Stimulated activated naive CD8-positive, alpha-beta T cell treated with anti-CD3 and anti-CD28 coated beads, Interleukin-15, amount 100 ng/mL, for 72 hours (primary cell): ENCODE data around the gene JAML.

ENCODE experiments used
- ATAC-seq: fragments of 150-1000 bp; cut with Tn5 transposase; 2 replicates; pipeline ENCODE4 v1.10.0; 2021; ENCODE audit warnings: mild to moderate bottlenecking, moderate library complexity
- DNase-seq, 2 donors: peaks; one replicate each; pipeline ENCODE4 v3.0.0; 2021 to 2022
- H3K27ac Mint-ChIP-seq, 2 donors: one replicate each; pipeline ENCODE4 v1.8.0; 2022; ENCODE audit warnings: mild to moderate bottlenecking in 2 of 2, mixed read lengths in 2 of 2, moderate library complexity in 2 of 2
- H3K27me3 Mint-ChIP-seq: one replicate; pipeline ENCODE4 v1.8.0; 2022; ENCODE audit warnings: mixed read lengths
- H3K4me1 Mint-ChIP-seq: one replicate; pipeline ENCODE4 v1.8.0; 2022; ENCODE audit warnings: mild to moderate bottlenecking, mixed read lengths
- H3K4me3 Mint-ChIP-seq, 2 donors: one replicate each; pipeline ENCODE4 v1.8.0; 2022; ENCODE audit warnings: mild to moderate bottlenecking in 2 of 2, mixed read lengths in 2 of 2, moderate library complexity in 1 of 2
- H3K9me3 Mint-ChIP-seq, 2 donors: one replicate each; pipeline ENCODE4 v1.8.0; 2022; ENCODE audit warnings: mixed read lengths in 2 of 2

JAML gene

GRCh38 chr11:118175031-118175992 lies 49.5 kb downstream of the JAML start:
- DNase-seq (no peak), ATAC-seq (no peak)
- H3K4me3 Mint-ChIP-seq: no peak overlapping the region
- no peak overlapping the region for H3K27ac Mint-ChIP-seq
- H3K4me1 Mint-ChIP-seq: peaks cover 6% of the 10 kb centered on the region
- H3K27me3 Mint-ChIP-seq: peaks cover 34% of the 10 kb centered on the region
- no peaks in the 10 kb centered on the region for H3K9me3 Mint-ChIP-seq

- ATAC-seq (no peak), DNase-seq (no peak)
- H3K27me3 Mint-ChIP-seq: peaks cover 31% of the 10 kb centered on the region
- H3K4me1 Mint-ChIP-seq: no peaks in the 10 kb centered on the region
- no peak overlapping the region for H3K4me3 Mint-ChIP-seq
- no peaks in the 10 kb centered on the region for H3K9me3 Mint-ChIP-seq
- H3K27ac Mint-ChIP-seq: no peak overlapping the region
Observed at GRCh38 chr11:118174006-118174567, 50.7 kb downstream of the JAML start.

- Mint-ChIP-seq H3K27me3 (peaks cover 31% of the 10 kb centered on the region), H3K9me3 (no peaks in the 10 kb centered on the region), H3K27ac (no peak overlapping the region), H3K4me3 (no peak overlapping the region), H3K4me1 (no peaks in the 10 kb centered on the region)
- no peak for ATAC-seq
- DNase-seq: no peak
Observed at GRCh38 chr11:118172356-118172755, 52.5 kb downstream of the JAML start.

GRCh38 chr11:118171269-118172062 lies 53.3 kb downstream of the JAML start:
- ATAC-seq (peak; percentile 76), DNase-seq (peak; percentile 70 to 72)
- H3K4me3 Mint-ChIP-seq: peak overlapping the region in 1 of 2 donors; percentile 19
- peak overlapping the region in 1 of 2 donors; percentile 47 for H3K27ac Mint-ChIP-seq
- peaks cover 31% of the 10 kb centered on the region for H3K27me3 Mint-ChIP-seq
- H3K4me1 Mint-ChIP-seq: no peaks in the 10 kb centered on the region
- H3K9me3 Mint-ChIP-seq: no peaks in the 10 kb centered on the region

- no peaks in the 10 kb centered on the region for H3K4me1 Mint-ChIP-seq
- H3K9me3 Mint-ChIP-seq: no peaks in the 10 kb centered on the region
- H3K27ac Mint-ChIP-seq: no peak overlapping the region
- H3K4me3 Mint-ChIP-seq: no peak overlapping the region
- DNase-seq (no peak), ATAC-seq (no peak)
- H3K27me3 Mint-ChIP-seq: peaks cover 27% of the 10 kb centered on the region
Observed at GRCh38 chr11:118170882-118171268, 53.9 kb downstream of the JAML start.

GRCh38 chr11:118170231-118170630 lies 54.6 kb downstream of the JAML start:
- Mint-ChIP-seq H3K27ac (no peak overlapping the region), H3K9me3 (no peaks in the 10 kb centered on the region), H3K4me1 (no peaks in the 10 kb centered on the region), H3K4me3 (no peak overlapping the region), H3K27me3 (peaks cover 21% of the 10 kb centered on the region)
- DNase-seq (no peak), ATAC-seq (no peak)

- DNase-seq (no peak), ATAC-seq (no peak)
- H3K27ac Mint-ChIP-seq: no peak overlapping the region
- H3K4me1 Mint-ChIP-seq: no peaks in the 10 kb centered on the region
- H3K9me3 Mint-ChIP-seq: no peaks in the 10 kb centered on the region
- H3K27me3 Mint-ChIP-seq: peaks cover 15% of the 10 kb centered on the region
- no peak overlapping the region for H3K4me3 Mint-ChIP-seq
Observed at GRCh38 chr11:118169300-118170140, 55.3 kb downstream of the JAML start.

- H3K27ac Mint-ChIP-seq: no peak overlapping the region
- ATAC-seq (no peak), DNase-seq (no peak)
- no peak overlapping the region for H3K4me3 Mint-ChIP-seq
- H3K27me3 Mint-ChIP-seq: peaks cover 12% of the 10 kb centered on the region
- H3K4me1 Mint-ChIP-seq: no peaks in the 10 kb centered on the region
- H3K9me3 Mint-ChIP-seq: no peaks in the 10 kb centered on the region
Observed at GRCh38 chr11:118168751-118169150, 56.1 kb downstream of the JAML start.

GRCh38 chr11:118168316-118168715 lies 56.5 kb downstream of the JAML start:
- no peak for DNase-seq
- ATAC-seq: no peak
- no peaks in the 10 kb centered on the region for H3K9me3 Mint-ChIP-seq
- H3K27ac Mint-ChIP-seq: no peak overlapping the region
- H3K4me3 Mint-ChIP-seq: no peak overlapping the region
- peaks cover 12% of the 10 kb centered on the region for H3K27me3 Mint-ChIP-seq
- H3K4me1 Mint-ChIP-seq: no peaks in the 10 kb centered on the region

GRCh38 chr11:118167906-118168305 lies 56.9 kb downstream of the JAML start:
- H3K27ac Mint-ChIP-seq: no peak overlapping the region
- peaks cover 12% of the 10 kb centered on the region for H3K27me3 Mint-ChIP-seq
- no peak for ATAC-seq
- DNase-seq: no peak
- H3K9me3 Mint-ChIP-seq: no peaks in the 10 kb centered on the region
- H3K4me1 Mint-ChIP-seq: no peaks in the 10 kb centered on the region
- no peak overlapping the region for H3K4me3 Mint-ChIP-seq

GRCh38 chr11:118167253-118167652 lies 57.6 kb downstream of the JAML start:
- no peak for ATAC-seq
- no peak overlapping the region for H3K27ac Mint-ChIP-seq
- H3K4me1 Mint-ChIP-seq: no peaks in the 10 kb centered on the region
- no peaks in the 10 kb centered on the region for H3K9me3 Mint-ChIP-seq
- peaks cover 12% of the 10 kb centered on the region for H3K27me3 Mint-ChIP-seq
- DNase-seq: no peak
- H3K4me3 Mint-ChIP-seq: no peak overlapping the region

- no peak for ATAC-seq
- H3K4me3 Mint-ChIP-seq: no peak overlapping the region
- DNase-seq: no peak
Observed at GRCh38 chr11:118166641-118167040, 58.2 kb downstream of the JAML start.

GRCh38 chr11:118164885-118165284 lies 59.9 kb downstream of the JAML start:
- Mint-ChIP-seq H3K27ac (no peak overlapping the region), H3K4me3 (no peak overlapping the region), H3K27me3 (peaks cover 1% of the 10 kb centered on the region), H3K4me1 (no peaks in the 10 kb centered on the region), H3K9me3 (no peaks in the 10 kb centered on the region)
- DNase-seq (no peak), ATAC-seq (no peak)

More at GRCh38 chr11:118166641-118167040, 58.2 kb downstream of the JAML start:
- Mint-ChIP-seq H3K27me3 (peaks cover 12% of the 10 kb centered on the region), H3K9me3 (no peaks in the 10 kb centered on the region), H3K27ac (no peak overlapping the region), H3K4me1 (no peaks in the 10 kb centered on the region)

- ATAC-seq: no peak
- no peak for DNase-seq
- Mint-ChIP-seq H3K27ac (no peak overlapping the region), H3K27me3 (peaks cover 13% of the 10 kb centered on the region), H3K4me1 (no peaks in the 10 kb centered on the region), H3K4me3 (no peak overlapping the region), H3K9me3 (no peaks in the 10 kb centered on the region)
Observed at GRCh38 chr11:118163494-118163893, 61.3 kb downstream of the JAML start.

GRCh38 chr11:118162846-118163245 lies 62.0 kb downstream of the JAML start:
- H3K27me3 Mint-ChIP-seq: peaks cover 19% of the 10 kb centered on the region
- no peaks in the 10 kb centered on the region for H3K9me3 Mint-ChIP-seq

More at GRCh38 chr11:118162846-118163245, 62.0 kb downstream of the JAML start:
- Mint-ChIP-seq H3K27ac (no peak overlapping the region), H3K4me1 (peaks cover under 1% of the 10 kb centered on the region), H3K4me3 (no peak overlapping the region)
- DNase-seq: no peak
- no peak for ATAC-seq
